Measurements from ENCODE around the gene MPDZ.

- no peak for TF ChIP-seq CTCF (IDR thresholded peaks at IDR 0.05; ENCODE audit: low read depth, low read length)
- no peak for TF ChIP-seq EZH2phosphoT487 (IDR thresholded peaks at IDR 0.05; ENCODE audit: low read depth)
Observed at GRCh38 chr9:13279284-13280141, at the start of gene MPDZ.

Data from OCI-LY3 (cell line).